Measurements from ENCODE around the gene MOB4.

DNA sequence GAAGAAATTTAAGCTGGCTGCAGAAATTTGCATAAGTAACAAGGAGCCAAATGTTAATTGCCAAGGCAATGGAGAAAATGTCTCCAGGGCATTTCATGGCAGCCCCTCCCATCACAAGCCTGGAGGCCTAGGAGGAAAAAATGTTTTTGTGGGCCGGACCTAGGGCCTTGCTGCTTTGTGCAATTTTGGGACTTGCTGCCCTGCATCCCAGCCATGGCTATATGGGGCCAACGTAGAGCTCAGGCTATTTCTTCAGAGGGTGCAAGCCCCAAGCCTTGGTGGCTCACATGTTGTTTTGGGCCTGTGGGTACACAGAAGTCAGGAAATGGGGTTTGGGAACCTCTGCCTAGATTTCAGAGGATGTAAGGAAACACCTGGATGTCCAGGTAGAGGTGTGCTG, 57.7 kb downstream of the MOB4 start:
- TF ChIP-seq, protein P1, sequence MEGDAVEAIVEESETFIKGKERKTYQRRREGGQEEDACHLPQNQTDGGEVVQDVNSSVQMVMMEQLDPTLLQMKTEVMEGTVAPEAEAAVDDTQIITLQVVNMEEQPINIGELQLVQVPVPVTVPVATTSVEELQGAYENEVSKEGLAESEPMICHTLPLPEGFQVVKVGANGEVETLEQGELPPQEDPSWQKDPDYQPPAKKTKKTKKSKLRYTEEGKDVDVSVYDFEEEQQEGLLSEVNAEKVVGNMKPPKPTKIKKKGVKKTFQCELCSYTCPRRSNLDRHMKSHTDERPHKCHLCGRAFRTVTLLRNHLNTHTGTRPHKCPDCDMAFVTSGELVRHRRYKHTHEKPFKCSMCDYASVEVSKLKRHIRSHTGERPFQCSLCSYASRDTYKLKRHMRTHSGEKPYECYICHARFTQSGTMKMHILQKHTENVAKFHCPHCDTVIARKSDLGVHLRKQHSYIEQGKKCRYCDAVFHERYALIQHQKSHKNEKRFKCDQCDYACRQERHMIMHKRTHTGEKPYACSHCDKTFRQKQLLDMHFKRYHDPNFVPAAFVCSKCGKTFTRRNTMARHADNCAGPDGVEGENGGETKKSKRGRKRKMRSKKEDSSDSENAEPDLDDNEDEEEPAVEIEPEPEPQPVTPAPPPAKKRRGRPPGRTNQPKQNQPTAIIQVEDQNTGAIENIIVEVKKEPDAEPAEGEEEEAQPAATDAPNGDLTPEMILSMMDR (IDR thresholded peaks at IDR 0.05) = no peak
- TF ChIP-seq EP300 (IDR thresholded peaks at IDR 0.05) (no peak), POLR2AphosphoS5 (IDR thresholded peaks at IDR 0.05) (no peak), POLR2A (IDR thresholded peaks at IDR 0.05) (no peak)

Measured in upper lobe of left lung (tissue), 4 donors.